DOHH2 (cell line): Measurements from ENCODE around the gene CFAP68.

ENCODE experiments used
- EZH2phosphoT487 ChIP-seq: fragments of 200-600 bp; sonication (generic); IDR thresholded peaks from 2 replicates; pipeline ENCODE4 v1.6.1; 2017; ENCODE audit warnings: borderline replicate concordance, mild to moderate bottlenecking, antibody characterized with exemption, low read length, moderate library complexity, mixed read lengths
- TF ChIP-seq, protein P1 (sequence below): fragments of 200-600 bp; sonication (generic); IDR thresholded peaks from one replicate; pipeline ENCODE4 v1.5.1; 2014; ENCODE audit warnings: antibody characterized with exemption, mild to moderate bottlenecking, low read depth, low read length; ENCODE audit not compliant: poor library complexity, severe bottlenecking

DNA sequence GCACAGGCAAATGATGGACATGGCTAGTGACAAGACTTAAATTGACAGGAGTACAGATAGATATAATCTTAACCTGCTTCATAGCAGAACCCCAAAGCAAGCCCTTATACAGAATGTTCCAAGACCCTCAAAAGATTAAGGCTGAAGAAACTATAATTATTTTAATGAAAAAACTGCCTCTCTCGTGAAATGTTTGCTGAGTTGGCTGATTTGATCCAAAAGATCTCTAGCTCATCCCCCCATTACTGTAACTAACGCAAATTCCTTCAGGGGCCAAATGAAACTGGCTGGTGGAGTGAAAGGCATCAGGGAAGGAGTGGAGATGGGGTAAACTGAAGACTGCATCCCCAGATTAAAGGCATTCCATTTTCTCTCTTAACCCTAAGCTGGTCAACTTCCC lies 27.2 kb upstream of the CFAP68 start:
- TF ChIP-seq, protein P1, sequence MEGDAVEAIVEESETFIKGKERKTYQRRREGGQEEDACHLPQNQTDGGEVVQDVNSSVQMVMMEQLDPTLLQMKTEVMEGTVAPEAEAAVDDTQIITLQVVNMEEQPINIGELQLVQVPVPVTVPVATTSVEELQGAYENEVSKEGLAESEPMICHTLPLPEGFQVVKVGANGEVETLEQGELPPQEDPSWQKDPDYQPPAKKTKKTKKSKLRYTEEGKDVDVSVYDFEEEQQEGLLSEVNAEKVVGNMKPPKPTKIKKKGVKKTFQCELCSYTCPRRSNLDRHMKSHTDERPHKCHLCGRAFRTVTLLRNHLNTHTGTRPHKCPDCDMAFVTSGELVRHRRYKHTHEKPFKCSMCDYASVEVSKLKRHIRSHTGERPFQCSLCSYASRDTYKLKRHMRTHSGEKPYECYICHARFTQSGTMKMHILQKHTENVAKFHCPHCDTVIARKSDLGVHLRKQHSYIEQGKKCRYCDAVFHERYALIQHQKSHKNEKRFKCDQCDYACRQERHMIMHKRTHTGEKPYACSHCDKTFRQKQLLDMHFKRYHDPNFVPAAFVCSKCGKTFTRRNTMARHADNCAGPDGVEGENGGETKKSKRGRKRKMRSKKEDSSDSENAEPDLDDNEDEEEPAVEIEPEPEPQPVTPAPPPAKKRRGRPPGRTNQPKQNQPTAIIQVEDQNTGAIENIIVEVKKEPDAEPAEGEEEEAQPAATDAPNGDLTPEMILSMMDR = no peak
- TF ChIP-seq EZH2phosphoT487 = no peak
